Esophagus muscularis mucosa (tissue), 4 donors: ENCODE measurements around the gene SPEG. TPM values are rescaled to one million over a fixed set of nuclear protein-coding genes. Genes with fewer than 3 reads are reported as not detected.
A peak's percentile ranks its signal among the peaks of the same experiment; 100 is the strongest.
"Not testable (repeated sequence)": the region's sequence is repeated elsewhere in the genome, so short reads cannot be mapped to it uniquely, and the experiment has no call there.

Experiments used
- DNase-seq: peaks from one replicate; pipeline ENCODE4 v3.0.0-alpha.2; 2017; ENCODE audit errors: extremely low spot score
- H3K27ac ChIP-seq, 4 donors: fragments of 200-600 bp; sonication (generic); replicated peaks in 1 of 4; 1 replicate in 3 of 4; 2 replicates in 1 of 4; pipeline ENCODE4 v1.5.1; 2016 to 2019; ENCODE audit warnings: mild to moderate bottlenecking in 1 of 4
- H3K27me3 ChIP-seq, 4 donors: fragments of 200-600 bp; sonication (generic); one replicate each; pipeline versions ENCODE4 v1.5.1 to v1.6.0; 2016 to 2019
- H3K36me3 ChIP-seq, 4 donors: fragments of 200-600 bp; sonication (generic); one replicate each; pipeline ENCODE4 v1.5.1; 2016 to 2019
- H3K4me1 ChIP-seq, 4 donors: fragments of 200-600 bp; sonication (generic); one replicate each; pipeline ENCODE4 v1.5.1; 2016 to 2019
- H3K4me3 ChIP-seq, 4 donors: fragments of 200-600 bp; sonication (generic); 1 replicate in 2 of 4; 2 replicates in 2 of 4; pipeline ENCODE4 v1.5.1; 2016 to 2019; ENCODE audit warnings: mild to moderate bottlenecking in 4 of 4, moderate library complexity in 1 of 4
- H3K9me3 ChIP-seq, 4 donors: fragments of 200-600 bp; sonication (generic); 1 replicate in 3 of 4; 2 replicates in 1 of 4; pipeline ENCODE4 v1.5.1; 2016 to 2019
- CTCF ChIP-seq, 3 experiments: fragments of 200-600 bp in 2 of 3; fragments of 450-650 bp in 1 of 3; sonication (generic) in 2 of 3; IDR thresholded peaks; one replicate each; pipeline ENCODE4 v1.5.1; 2017 to 2019; ENCODE audit warnings: antibody characterized with exemption in 3 of 3, mild to moderate bottlenecking in 2 of 3, moderate library complexity in 1 of 3
- EP300 ChIP-seq: sonication (generic); formaldehyde crosslinking; IDR thresholded peaks from one replicate; pipeline ENCODE4 v1.6.1; 2017; ENCODE audit warnings: antibody characterized with exemption
- POLR2A ChIP-seq: fragments of 450-650 bp; IDR thresholded peaks from one replicate; pipeline ENCODE4 v1.6.1; 2017; ENCODE audit warnings: antibody characterized with exemption, moderate library complexity, mild to moderate bottlenecking, low read depth
- POLR2AphosphoS5 ChIP-seq, 2 donors: sonication (generic); formaldehyde crosslinking; IDR thresholded peaks; one replicate each; pipeline ENCODE4 v1.6.1; 2017; ENCODE audit warnings: antibody characterized with exemption in 2 of 2
- WGBS: methylation state at CpG from one replicate; pipeline ENCODE4 v1.1.5; 2018; 5-methylcytosine and 5-hydroxymethylcytosine counted together
- intact Hi-C: fragments of 100-400 bp; cut with DNase I; formaldehyde crosslinking; loops from one replicate; pipeline ENCODE4 v1.15.1; 2023
- total RNA-seq, 4 donors: library from RNA; depleted of rRNA; stranded (reverse); fragments of >200 nt; gene quantifications; one replicate each; pipeline versions ENCODE4 v1.1.0 to v1.2.1, GENCODE V29; 2016

The SPEG gene
- total RNA-seq, 4 donors from 2014 or later = 115 to 251 (median 180) TPM

- Histone ChIP-seq H3K36me3 (no peaks in the 10 kb centered on the region), H3K27me3 (no peaks in the 10 kb centered on the region), H3K9me3 (no peaks in the 10 kb centered on the region), H3K27ac (peak overlapping the region; percentile 86 to 97 (median 94)), H3K4me3 (peak overlapping the region; percentile 4 to 25 (median 24)), H3K4me1 (peaks cover 65 to 77% (median 75%) of the 10 kb centered on the region in 4 donors)
- TF ChIP-seq CTCF (IDR thresholded peaks at IDR 0.05) (no peak), POLR2AphosphoS5 (IDR thresholded peaks at IDR 0.05) (peak; percentile 2 to 28), POLR2A (peak; percentile 27)
- intact Hi-C loops = loop anchor here (5.0 kb wide), 1 partner anchor 42 kb away; no protein-coding TSS in a partner anchor
- WGBS = 59% methylated on average over 7 of the region's 7 CpGs
- no peak for DNase-seq
Observed at GRCh38 chr2:219404954-219405353, 29.7 kb upstream of the SPEG start.

GRCh38 chr2:219405451-219405850 lies 29.2 kb upstream of the SPEG start:
- H3K4me3 ChIP-seq = peak overlapping the region; percentile 4 to 28 (median 24)
- peaks cover 65 to 81% (median 80%) of the 10 kb centered on the region in 4 donors for H3K4me1 ChIP-seq
- no peak for DNase-seq
- 55% methylated on average over 4 of the region's 9 CpGs for WGBS
- H3K9me3 ChIP-seq = no peaks in the 10 kb centered on the region
- H3K27ac ChIP-seq = peak overlapping the region; percentile 86 to 97 (median 94)
- TF ChIP-seq EP300 = no peak
- no peak for TF ChIP-seq POLR2A
- TF ChIP-seq CTCF (IDR thresholded peaks at IDR 0.05) = peak; percentile 60 to 70 (median 63)
- peak; percentile 68 to 82 for TF ChIP-seq POLR2AphosphoS5 (IDR thresholded peaks at IDR 0.05)
- no peaks in the 10 kb centered on the region for H3K36me3 ChIP-seq
- no peaks in the 10 kb centered on the region for H3K27me3 ChIP-seq
- intact Hi-C loops = loop anchor here (5.0 kb wide), 1 partner anchor 42 kb away; no protein-coding TSS in a partner anchor

- Histone ChIP-seq H3K27ac (peak overlapping the region; percentile 86 to 97 (median 94)), H3K4me3 (peak overlapping the region; percentile 4 to 28 (median 24)), H3K4me1 (peaks cover 65 to 82% (median 81%) of the 10 kb centered on the region in 4 donors), H3K9me3 (no peaks in the 10 kb centered on the region), H3K27me3 (no peaks in the 10 kb centered on the region), H3K36me3 (no peaks in the 10 kb centered on the region)
- intact Hi-C loops = loop anchor here (5.0 kb wide), 1 partner anchor 41 kb away; no protein-coding TSS in a partner anchor
- WGBS = 70% methylated on average over 7 of the region's 7 CpGs
- DNase-seq = no peak
- TF ChIP-seq POLR2AphosphoS5 (IDR thresholded peaks at IDR 0.05) (no peak), POLR2A (no peak), CTCF (IDR thresholded peaks at IDR 0.05) (no peak), EP300 (no peak)
Observed at GRCh38 chr2:219405958-219406860, 28.4 kb upstream of the SPEG start.

- Histone ChIP-seq H3K27ac (peak overlapping the region; percentile 86 to 97 (median 94)), H3K9me3 (no peaks in the 10 kb centered on the region), H3K27me3 (no peaks in the 10 kb centered on the region), H3K4me3 (peak overlapping the region in 1 of 4 donors; percentile 14), H3K36me3 (no peaks in the 10 kb centered on the region), H3K4me1 (peaks cover 65 to 82% (median 81%) of the 10 kb centered on the region in 4 donors)
- WGBS = 71% methylated on average over 3 of the region's 3 CpGs
- DNase-seq = no peak
- TF ChIP-seq EP300 = peak; percentile 50
- no peak for TF ChIP-seq POLR2A
- TF ChIP-seq POLR2AphosphoS5 (IDR thresholded peaks at IDR 0.05) = peak; percentile 82 to 85
- TF ChIP-seq CTCF (IDR thresholded peaks at IDR 0.05) = no peak
- intact Hi-C loops = loop anchor here (5.0 kb wide), 1 partner anchor 40 kb away; no protein-coding TSS in a partner anchor
Observed at GRCh38 chr2:219406861-219407230, 27.8 kb upstream of the SPEG start.

- DNase-seq, H3K27me3 ChIP-seq, H3K36me3 ChIP-seq, H3K9me3 ChIP-seq, H3K4me3 ChIP-seq: not testable (repeated sequence)
- Histone ChIP-seq H3K4me1 (peaks cover 65 to 82% (median 80%) of the 10 kb centered on the region in 4 donors), H3K27ac (peak overlapping the region; percentile 86 to 97 (median 94))
- 65% methylated on average over 5 of the region's 5 CpGs for WGBS
- intact Hi-C loops = loop anchor here (5.0 kb wide), 1 partner anchor 40 kb away; no protein-coding TSS in a partner anchor
Observed at GRCh38 chr2:219407343-219407742, 27.3 kb upstream of the SPEG start.
